GM10266 (cell line): ENCODE data around the gene CDC14B.

Experiments used
- DNase-seq: peaks from one replicate; pipeline ENCODE4 v3.0.0; 2012; ENCODE audit errors: extremely low spot score
- CTCF ChIP-seq: IDR thresholded peaks from 2 replicates; pipeline ENCODE4 v1.5.1; 2012; ENCODE audit warnings: mild to moderate bottlenecking, low read depth; ENCODE audit not compliant: control insufficient read depth, insufficient read depth; ENCODE audit errors: missing control alignments

The CDC14B gene

GRCh38 chr9:96559339-96559943 is 60.2 kb downstream of the CDC14B start:
- DNase-seq, result no peak
- no peak for TF ChIP-seq CTCF

- no peak for TF ChIP-seq CTCF
- DNase-seq, result no peak
These were observed 61.7 kb downstream of the CDC14B start for GRCh38 chr9:96557921-96558320.

- TF ChIP-seq CTCF, result no peak
- DNase-seq, result no peak
These were observed 62.8 kb downstream of the CDC14B start for GRCh38 chr9:96556701-96557461.

- TF ChIP-seq CTCF, result no peak
- no peak for DNase-seq
These were observed 63.9 kb downstream of the CDC14B start for GRCh38 chr9:96555567-96556386.

- no peak for TF ChIP-seq CTCF
- no peak for DNase-seq
These were observed 64.7 kb downstream of the CDC14B start for GRCh38 chr9:96554801-96555566.

GRCh38 chr9:96554326-96554725 is 65.3 kb downstream of the CDC14B start:
- TF ChIP-seq CTCF, result no peak
- no peak for DNase-seq

GRCh38 chr9:96553070-96553469 is 66.6 kb downstream of the CDC14B start:
- TF ChIP-seq CTCF, result no peak
- no peak for DNase-seq
